Renal cortex interstitium (tissue), 11 donors: ENCODE results near the gene SERINC5. TPM values are rescaled to one million over a fixed set of nuclear protein-coding genes. Genes with fewer than 3 reads are reported as not detected.

ENCODE experiments used
- DNase-seq, 11 donors: peaks; one replicate each; pipeline ENCODE4 v3.0.0-alpha.2; 2013; ENCODE audit warnings: low read depth in 9 of 11, low spot score in 4 of 11; ENCODE audit errors: extremely low read depth in 1 of 11
- polyA plus RNA-seq, 3 donors: library from polyadenylated mRNA; unstranded; fragments of 120-200 nt; gene quantifications; one replicate each; pipeline ENCODE4 v1.2.1, GENCODE V29; 2013; ENCODE audit not compliant: insufficient read length in 3 of 3

Gene SERINC5
- polyA plus RNA-seq, 3 donors, result 44.7 to 57.2 (median 55.5) TPM

- DNase-seq, result no peak
Measured at GRCh38 chr5:80097451-80097850, 158.4 kb downstream of the SERINC5 start.

- DNase-seq, result no peak
Measured at GRCh38 chr5:80094236-80094738, 161.6 kb downstream of the SERINC5 start.

GRCh38 chr5:80093796-80094195 is 162.1 kb downstream of the SERINC5 start:
- DNase-seq, result peak in 3 of 11 donors; percentile 63 to 74 (median 69)

- DNase-seq, result no peak
Measured at GRCh38 chr5:80092486-80093107, 163.3 kb downstream of the SERINC5 start.

GRCh38 chr5:80091792-80092192 is 164.1 kb downstream of the SERINC5 start:
- DNase-seq, result peak in 3 of 11 donors; percentile 46 to 60 (median 50)

- no peak for DNase-seq
Measured at GRCh38 chr5:80090884-80091166, 165.0 kb downstream of the SERINC5 start.

- peak in 3 of 11 donors; percentile 34 to 53 (median 43) for DNase-seq
Measured at GRCh38 chr5:80083101-80083890, 172.6 kb downstream of the SERINC5 start.

GRCh38 chr5:80082731-80083100 is 173.1 kb downstream of the SERINC5 start:
- DNase-seq, result peak in 7 of 11 donors; percentile 63 to 79 (median 69)

GRCh38 chr5:80082281-80082680 is 173.6 kb downstream of the SERINC5 start:
- no peak for DNase-seq

- DNase-seq, result no peak
Measured at GRCh38 chr5:80078921-80079320, 176.9 kb downstream of the SERINC5 start.

GRCh38 chr5:80077051-80077714 is 178.7 kb downstream of the SERINC5 start:
- no peak for DNase-seq

- no peak for DNase-seq
Measured at GRCh38 chr5:80076131-80077050, 179.5 kb downstream of the SERINC5 start.

GRCh38 chr5:80072103-80073073 is 183.5 kb downstream of the SERINC5 start:
- DNase-seq, result no peak

GRCh38 chr5:80071510-80072021 is 184.3 kb downstream of the SERINC5 start:
- DNase-seq, result no peak

GRCh38 chr5:80070338-80071056 is 185.4 kb downstream of the SERINC5 start:
- DNase-seq, result no peak

- peak in 2 of 11 donors; percentile 20 to 25 for DNase-seq
Measured at GRCh38 chr5:80069918-80070318, 185.9 kb downstream of the SERINC5 start.

- DNase-seq, result no peak
Measured at GRCh38 chr5:80069251-80069800, 186.5 kb downstream of the SERINC5 start.
